SK-N-SH treated with all-trans-retinoic acid at 6 μM for 48 hours (cell line): ENCODE measurements around the gene RABGAP1L.

ENCODE experiments used
- ATAC-seq: fragments of 200-7000 bp; cut with Tn5 transposase; 3 replicates; pipeline ENCODE4 v1.9.1; 2020; ENCODE audit warnings: mild to moderate bottlenecking, moderate library complexity
- ARNTL ChIP-seq: fragments of 450-650 bp; formaldehyde crosslinking; IDR thresholded peaks from 2 replicates; pipeline ENCODE4 v1.5.0; 2020; ENCODE audit warnings: low read depth, mild to moderate bottlenecking, moderate library complexity, borderline replicate concordance
- BACH2 ChIP-seq: fragments of 250-450 bp; sonication (Bioruptor Pico); IDR thresholded peaks from 2 replicates; pipeline ENCODE4 v1.9.0; 2021; ENCODE audit warnings: mild to moderate bottlenecking, borderline replicate concordance
- CREB5 ChIP-seq: fragments of 250-450 bp; sonication (Bioruptor Pico); IDR thresholded peaks from 2 replicates; pipeline ENCODE4 v1.5.1; 2020; ENCODE audit warnings: low read depth, mild to moderate bottlenecking, moderate library complexity
- CSDC2 ChIP-seq: fragments of 250-450 bp; sonication (Bioruptor Pico); IDR thresholded peaks from 2 replicates; pipeline ENCODE4 v1.5.0; 2020; ENCODE audit warnings: mild to moderate bottlenecking, moderate library complexity
- ESRRG ChIP-seq: fragments of 250-450 bp; sonication (Bioruptor Pico); IDR thresholded peaks from 2 replicates; pipeline ENCODE4 v1.6.1; 2021; ENCODE audit warnings: mild to moderate bottlenecking
- GLIS3 ChIP-seq: fragments of 250-450 bp; sonication (Bioruptor Pico); IDR thresholded peaks from 2 replicates; pipeline ENCODE4 v1.5.0; 2020; ENCODE audit warnings: mild to moderate bottlenecking, moderate library complexity
- ISL1 ChIP-seq: fragments of 250-450 bp; sonication (Bioruptor Pico); IDR thresholded peaks from 2 replicates; pipeline ENCODE4 v2.1.2; 2022; ENCODE audit warnings: mild to moderate bottlenecking, moderate library complexity
- OSR1 ChIP-seq: fragments of 250-450 bp; sonication (Bioruptor Pico); IDR thresholded peaks from 2 replicates; pipeline ENCODE4 v1.8.0; 2022; ENCODE audit warnings: moderate library complexity, mild to moderate bottlenecking, inconsistent platforms
- POU6F1 ChIP-seq: fragments of 250-450 bp; sonication (Bioruptor Pico); IDR thresholded peaks from 2 replicates; pipeline ENCODE4 v1.8.0; 2021; ENCODE audit warnings: low read depth, mild to moderate bottlenecking, moderate library complexity, borderline replicate concordance
- PPARA ChIP-seq: fragments of 250-450 bp; sonication (Bioruptor Pico); IDR thresholded peaks from 2 replicates; pipeline ENCODE4 v1.5.0; 2020; ENCODE audit warnings: mild to moderate bottlenecking, borderline replicate concordance
- RARB ChIP-seq: fragments of 250-450 bp; sonication (Bioruptor Pico); IDR thresholded peaks from 2 replicates; pipeline ENCODE4 v1.8.0; 2021; ENCODE audit warnings: mild to moderate bottlenecking, moderate library complexity
- SNAI2 ChIP-seq: fragments of 250-450 bp; sonication (Bioruptor Pico); IDR thresholded peaks from 2 replicates; pipeline ENCODE4 v1.5.0; 2020; ENCODE audit warnings: mild to moderate bottlenecking, moderate library complexity
- TOX ChIP-seq: fragments of 250-450 bp; sonication (Bioruptor Pico); IDR thresholded peaks from 2 replicates; pipeline ENCODE4 v1.8.0; 2021; ENCODE audit warnings: mild to moderate bottlenecking, moderate library complexity, borderline replicate concordance
- TSHZ2 ChIP-seq: fragments of 250-450 bp; sonication (Bioruptor Pico); IDR thresholded peaks from 2 replicates; pipeline ENCODE4 v1.5.0; 2020; ENCODE audit warnings: mild to moderate bottlenecking, moderate library complexity
- ZC3H10 ChIP-seq: fragments of 250-450 bp; sonication (Bioruptor Pico); IDR thresholded peaks from 2 replicates; pipeline ENCODE4 v1.5.1; 2021; ENCODE audit warnings: mild to moderate bottlenecking, moderate library complexity
- ZFP3 ChIP-seq: fragments of 250-450 bp; sonication (Bioruptor Pico); IDR thresholded peaks from 2 replicates; pipeline ENCODE4 v1.5.0; 2020; ENCODE audit warnings: mild to moderate bottlenecking, moderate library complexity
- ZFP30 ChIP-seq: fragments of 450-650 bp; formaldehyde crosslinking; IDR thresholded peaks from 2 replicates; pipeline ENCODE4 v1.5.0; 2022; ENCODE audit warnings: mild to moderate bottlenecking, moderate library complexity
- ZNF565 ChIP-seq: fragments of 450-650 bp; formaldehyde crosslinking; conservative IDR thresholded peaks from 2 replicates; pipeline ENCODE4 v1.5.0; 2020; ENCODE audit warnings: low read depth, mild to moderate bottlenecking, moderate library complexity
- ZNF8 ChIP-seq: fragments of 450-650 bp; formaldehyde crosslinking; IDR thresholded peaks from 2 replicates; pipeline ENCODE4 v1.5.0; 2020; ENCODE audit warnings: mild to moderate bottlenecking, moderate library complexity
- TF ChIP-seq, protein P1 (sequence below): fragments of 250-450 bp; sonication (Bioruptor Pico); IDR thresholded peaks from 2 replicates; pipeline ENCODE4 v1.5.1; 2021; ENCODE audit warnings: mild to moderate bottlenecking, moderate library complexity
- TF ChIP-seq, protein P2 (sequence below): fragments of 250-450 bp; sonication (Bioruptor Pico); IDR thresholded peaks from 2 replicates; pipeline ENCODE4 v1.8.0; 2020; ENCODE audit warnings: mild to moderate bottlenecking, moderate library complexity, borderline replicate concordance

RABGAP1L gene

DNA sequence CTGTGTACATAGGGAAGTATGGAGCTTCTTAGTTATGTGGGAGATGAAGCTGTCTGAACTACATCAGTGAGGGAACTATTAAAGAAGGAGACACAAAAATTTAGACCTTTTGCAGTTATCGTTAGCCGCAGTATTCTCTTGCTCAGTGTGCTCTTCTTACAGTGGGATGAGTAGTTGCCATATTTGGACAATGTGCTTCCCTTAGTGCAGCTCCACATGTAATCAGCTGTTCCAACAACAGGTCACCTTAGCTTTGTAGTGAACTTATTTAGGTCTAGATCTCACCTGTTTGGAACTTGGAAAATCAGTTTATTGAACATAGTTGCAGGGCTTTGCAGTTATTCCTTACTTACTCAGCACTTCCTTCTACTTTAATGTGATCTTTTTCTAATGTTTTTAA, 306.5 kb downstream of the RABGAP1L start:
- no peak for ATAC-seq
- TF ChIP-seq CSDC2 (CRISPR knock-in tag): no peak
- TF ChIP-seq, protein P1, sequence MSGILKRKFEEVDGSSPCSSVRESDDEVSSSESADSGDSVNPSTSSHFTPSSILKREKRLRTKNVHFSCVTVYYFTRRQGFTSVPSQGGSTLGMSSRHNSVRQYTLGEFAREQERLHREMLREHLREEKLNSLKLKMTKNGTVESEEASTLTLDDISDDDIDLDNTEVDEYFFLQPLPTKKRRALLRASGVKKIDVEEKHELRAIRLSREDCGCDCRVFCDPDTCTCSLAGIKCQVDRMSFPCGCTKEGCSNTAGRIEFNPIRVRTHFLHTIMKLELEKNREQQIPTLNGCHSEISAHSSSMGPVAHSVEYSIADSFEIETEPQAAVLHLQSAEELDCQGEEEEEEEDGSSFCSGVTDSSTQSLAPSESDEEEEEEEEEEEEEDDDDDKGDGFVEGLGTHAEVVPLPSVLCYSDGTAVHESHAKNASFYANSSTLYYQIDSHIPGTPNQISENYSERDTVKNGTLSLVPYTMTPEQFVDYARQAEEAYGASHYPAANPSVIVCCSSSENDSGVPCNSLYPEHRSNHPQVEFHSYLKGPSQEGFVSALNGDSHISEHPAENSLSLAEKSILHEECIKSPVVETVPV: no peak
- TF ChIP-seq SNAI2 (CRISPR knock-in tag): no peak
- TF ChIP-seq, protein P2, sequence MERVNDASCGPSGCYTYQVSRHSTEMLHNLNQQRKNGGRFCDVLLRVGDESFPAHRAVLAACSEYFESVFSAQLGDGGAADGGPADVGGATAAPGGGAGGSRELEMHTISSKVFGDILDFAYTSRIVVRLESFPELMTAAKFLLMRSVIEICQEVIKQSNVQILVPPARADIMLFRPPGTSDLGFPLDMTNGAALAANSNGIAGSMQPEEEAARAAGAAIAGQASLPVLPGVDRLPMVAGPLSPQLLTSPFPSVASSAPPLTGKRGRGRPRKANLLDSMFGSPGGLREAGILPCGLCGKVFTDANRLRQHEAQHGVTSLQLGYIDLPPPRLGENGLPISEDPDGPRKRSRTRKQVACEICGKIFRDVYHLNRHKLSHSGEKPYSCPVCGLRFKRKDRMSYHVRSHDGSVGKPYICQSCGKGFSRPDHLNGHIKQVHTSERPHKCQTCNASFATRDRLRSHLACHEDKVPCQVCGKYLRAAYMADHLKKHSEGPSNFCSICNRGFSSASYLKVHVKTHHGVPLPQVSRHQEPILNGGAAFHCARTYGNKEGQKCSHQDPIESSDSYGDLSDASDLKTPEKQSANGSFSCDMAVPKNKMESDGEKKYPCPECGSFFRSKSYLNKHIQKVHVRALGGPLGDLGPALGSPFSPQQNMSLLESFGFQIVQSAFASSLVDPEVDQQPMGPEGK: no peak
- no peak for TF ChIP-seq ISL1 (CRISPR knock-in tag)
- no peak for TF ChIP-seq ZNF565
- no peak for TF ChIP-seq ZFP30 (CRISPR knock-in tag)
- TF ChIP-seq ESRRG (CRISPR knock-in tag): no peak
- no peak for TF ChIP-seq TSHZ2
- TF ChIP-seq CREB5: no peak
- no peak for TF ChIP-seq POU6F1 (CRISPR knock-in tag)
- no peak for TF ChIP-seq ZC3H10 (CRISPR knock-in tag)
- no peak for TF ChIP-seq ZNF8

DNA sequence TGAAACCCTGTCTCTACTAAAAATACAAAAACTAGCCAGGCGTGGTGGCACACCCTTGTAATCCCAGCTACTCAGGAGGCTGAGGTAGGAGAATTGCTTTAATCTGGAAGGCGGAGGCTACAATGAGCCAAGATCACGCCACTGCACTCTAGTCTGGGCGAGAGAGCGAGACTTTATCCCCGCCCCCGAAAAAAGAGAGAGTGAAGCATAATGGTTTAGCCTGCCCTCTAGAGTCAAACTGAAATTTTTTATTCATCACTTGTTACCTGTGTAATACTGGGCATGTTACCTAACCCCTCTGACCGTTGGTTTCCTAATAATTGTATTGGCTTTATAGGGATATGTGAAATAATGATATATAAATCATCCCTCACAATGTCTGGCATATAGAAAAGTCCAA, 307.3 kb downstream of the RABGAP1L start:
- TF ChIP-seq ZFP3 (CRISPR knock-in tag) (no peak), ZFP30 (CRISPR knock-in tag) (no peak), TOX (no peak), GLIS3 (CRISPR knock-in tag) (no peak), CREB5 (no peak), ZNF8 (no peak), POU6F1 (CRISPR knock-in tag) (no peak), TSHZ2 (no peak), ZC3H10 (CRISPR knock-in tag) (no peak), ARNTL (CRISPR knock-in tag) (no peak), OSR1 (no peak), PPARA (CRISPR knock-in tag) (no peak), BACH2 (CRISPR knock-in tag) (no peak), ESRRG (CRISPR knock-in tag) (no peak), RARB (CRISPR knock-in tag) (no peak)
- no peak for ATAC-seq
